Activated T-cell treated with anti-CD3 and anti-CD28 coated beads, Interleukin-2, amount 50 U/mL, for 48 hours (primary cell): ENCODE data around the gene TP63.
A peak's percentile ranks its signal among the peaks of the same experiment; 100 is the strongest.

Source experiments
- DNase-seq, 2 experiments: peaks; one replicate each; pipeline ENCODE4 v3.0.0-alpha.2; 2020

The TP63 gene

DNA sequence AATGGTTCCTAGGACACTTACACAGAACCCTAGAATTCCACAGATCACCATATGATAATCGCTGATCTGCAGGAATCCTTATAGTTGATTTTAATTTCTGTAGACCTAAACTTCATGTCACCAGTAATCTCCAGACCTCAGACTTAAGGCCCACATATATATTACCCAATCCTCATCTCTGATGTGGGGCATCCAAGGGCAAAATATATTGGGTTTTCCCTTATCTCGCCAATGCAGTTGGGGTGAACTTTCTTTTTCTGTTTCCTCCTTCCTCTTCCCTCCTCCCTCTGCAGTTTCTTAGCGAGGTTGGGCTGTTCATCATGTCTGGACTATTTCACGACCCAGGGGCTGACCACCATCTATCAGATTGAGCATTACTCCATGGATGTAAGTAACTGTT lies 259.3 kb downstream of the TP63 start:
- no peak for DNase-seq

- no peak for DNase-seq
These were observed 265.3 kb downstream of the TP63 start for GRCh38 chr3:189896533-189896932.

DNA sequence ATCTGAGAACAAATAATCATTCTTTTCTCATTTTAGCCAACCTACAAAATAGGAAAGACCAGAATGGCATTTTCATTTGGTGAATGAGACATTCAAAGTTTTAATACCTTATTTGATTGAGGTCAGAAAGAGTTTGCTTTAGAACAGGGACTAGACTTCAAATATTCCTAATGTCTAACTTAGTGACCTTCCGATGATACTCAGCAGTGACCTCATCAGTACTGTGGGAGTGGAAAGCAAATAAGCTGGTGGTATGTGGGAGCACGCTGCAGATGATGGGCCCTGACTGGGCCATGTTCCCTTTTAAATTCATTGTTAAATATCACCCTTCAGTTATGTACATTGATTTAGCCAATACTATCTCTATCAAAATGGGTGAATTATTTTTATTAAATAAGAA lies 266.2 kb downstream of the TP63 start:
- DNase-seq = no peak

- no peak for DNase-seq
These were observed 267.5 kb downstream of the TP63 start for GRCh38 chr3:189898559-189899153.

GRCh38 chr3:189899186-189899585 lies 268.0 kb downstream of the TP63 start:
- no peak for DNase-seq

- DNase-seq = no peak
These were observed 269.4 kb downstream of the TP63 start for GRCh38 chr3:189900578-189900977.

DNA sequence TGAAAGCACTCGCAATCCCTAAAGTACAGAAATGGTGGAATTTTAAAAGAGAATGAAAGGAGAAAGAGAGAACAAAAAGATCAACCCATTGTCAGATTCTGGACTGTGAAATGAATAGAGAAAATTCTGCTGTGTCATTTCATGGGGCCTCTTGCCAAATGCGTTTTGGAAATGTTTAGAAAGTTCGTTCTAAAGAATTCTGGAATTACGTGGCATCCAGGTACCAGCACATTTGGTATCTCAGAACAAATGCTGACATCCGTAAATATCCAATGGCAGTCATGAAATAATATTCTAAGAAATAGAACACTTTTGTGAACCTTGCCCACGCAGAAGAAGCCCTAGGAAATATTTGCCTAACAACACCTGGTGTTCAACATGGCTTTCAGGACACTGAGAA lies 270.3 kb downstream of the TP63 start:
- DNase-seq = no peak

DNA sequence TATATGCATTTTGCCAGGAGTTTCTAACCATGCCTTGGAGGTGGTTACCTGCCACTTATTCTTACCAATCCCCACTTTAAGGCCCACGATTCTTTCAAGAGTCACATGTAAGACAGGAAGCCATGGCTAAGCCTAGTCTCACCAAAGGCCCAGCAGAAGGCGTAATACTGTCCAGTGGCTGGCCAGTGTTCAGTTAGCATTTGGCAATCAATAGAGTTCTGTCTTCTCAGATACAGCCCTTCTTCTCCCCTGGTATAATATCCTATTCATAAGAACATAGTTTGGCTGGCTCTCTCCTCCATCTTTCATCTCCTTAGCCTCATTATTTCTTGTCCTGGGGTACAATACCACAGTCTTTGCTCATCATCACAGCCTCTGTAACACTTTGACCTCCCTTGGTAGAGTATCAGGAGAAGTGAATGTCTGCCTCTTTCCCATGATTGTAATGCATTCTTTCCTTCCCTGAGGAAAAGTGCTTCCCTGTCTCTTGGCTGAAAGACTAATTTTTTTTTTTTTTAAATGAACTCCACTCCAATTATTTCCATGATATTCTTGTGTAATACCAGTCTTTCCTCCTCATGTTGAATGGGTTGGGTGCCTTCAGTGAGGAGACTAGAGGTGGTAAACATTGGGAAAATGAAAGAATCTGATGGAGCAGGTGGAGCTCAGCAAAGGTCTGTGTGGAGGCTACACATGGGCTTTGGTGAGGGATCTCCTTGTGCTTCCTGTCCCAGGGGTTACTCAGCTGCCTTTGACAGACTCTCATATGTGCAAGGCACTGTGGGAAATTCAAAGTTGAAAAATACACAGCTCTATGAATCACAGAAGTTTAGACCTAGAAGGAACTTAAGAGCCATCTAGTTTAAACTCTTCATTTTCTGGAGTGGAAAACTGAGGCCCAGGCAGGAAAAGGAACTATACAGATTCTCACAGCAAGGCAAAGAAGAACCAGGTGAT lies 271.3 kb downstream of the TP63 start:
- no peak for DNase-seq

DNA sequence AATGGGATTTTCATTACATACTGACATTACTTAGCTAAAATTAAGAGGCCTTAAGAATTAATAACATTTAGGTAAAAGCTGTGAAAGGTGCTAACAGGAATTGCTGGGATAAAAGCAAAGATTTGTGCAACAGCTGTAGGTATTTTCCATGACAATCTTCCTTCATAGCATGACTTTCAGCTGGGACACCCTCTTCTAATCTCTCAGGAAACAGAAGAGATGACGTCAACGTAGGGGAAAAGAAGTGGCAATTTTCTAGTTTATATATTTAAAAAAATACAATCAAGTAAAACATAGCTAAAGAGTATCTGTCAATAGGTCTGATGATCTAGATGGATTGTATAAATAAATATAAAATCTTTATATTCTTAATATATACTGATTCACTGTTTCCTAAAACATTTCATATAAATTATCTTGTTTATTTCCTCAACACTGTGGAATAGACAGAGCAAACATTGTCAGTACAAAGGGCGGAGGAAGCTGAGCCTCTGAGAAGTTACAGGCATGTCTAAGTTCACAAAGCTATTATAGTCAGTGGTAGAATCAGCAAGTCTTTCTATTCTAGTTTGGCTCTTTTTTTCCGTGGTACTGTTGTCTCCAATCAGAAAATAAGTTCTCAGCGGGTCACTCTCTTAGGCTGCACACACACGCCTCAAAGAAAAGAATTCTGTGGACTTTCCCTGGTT lies 272.5 kb downstream of the TP63 start:
- no peak for DNase-seq

GRCh38 chr3:189907803-189908202 lies 276.6 kb downstream of the TP63 start:
- no peak for DNase-seq

GRCh38 chr3:189908646-189909045 lies 277.5 kb downstream of the TP63 start:
- no peak for DNase-seq

GRCh38 chr3:189909139-189909538 lies 277.9 kb downstream of the TP63 start:
- no peak for DNase-seq

DNA sequence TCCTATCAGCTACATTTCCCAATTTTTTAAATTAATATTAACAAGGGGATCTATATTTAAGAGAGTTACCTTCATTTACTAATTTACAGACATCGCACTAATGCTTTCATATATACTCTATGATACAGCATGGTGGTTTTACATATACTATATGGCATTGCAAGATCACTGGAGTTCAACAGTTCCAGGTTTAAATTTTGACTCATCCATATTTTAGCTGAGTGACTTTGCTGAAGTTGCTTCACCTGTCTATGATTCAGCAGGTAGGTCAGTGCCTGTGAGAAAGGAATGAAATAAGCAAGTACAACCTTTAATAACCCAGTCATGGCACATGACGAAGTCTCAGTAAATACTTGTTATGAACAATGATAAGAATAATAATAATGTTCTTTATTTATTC lies 278.4 kb downstream of the TP63 start:
- DNase-seq = no peak

GRCh38 chr3:189911001-189911400 lies 279.8 kb downstream of the TP63 start:
- DNase-seq = no peak

- DNase-seq = no peak
These were observed 283.6 kb downstream of the TP63 start for GRCh38 chr3:189914799-189915198.

GRCh38 chr3:189921770-189922169 lies 290.6 kb downstream of the TP63 start:
- no peak for DNase-seq

DNA sequence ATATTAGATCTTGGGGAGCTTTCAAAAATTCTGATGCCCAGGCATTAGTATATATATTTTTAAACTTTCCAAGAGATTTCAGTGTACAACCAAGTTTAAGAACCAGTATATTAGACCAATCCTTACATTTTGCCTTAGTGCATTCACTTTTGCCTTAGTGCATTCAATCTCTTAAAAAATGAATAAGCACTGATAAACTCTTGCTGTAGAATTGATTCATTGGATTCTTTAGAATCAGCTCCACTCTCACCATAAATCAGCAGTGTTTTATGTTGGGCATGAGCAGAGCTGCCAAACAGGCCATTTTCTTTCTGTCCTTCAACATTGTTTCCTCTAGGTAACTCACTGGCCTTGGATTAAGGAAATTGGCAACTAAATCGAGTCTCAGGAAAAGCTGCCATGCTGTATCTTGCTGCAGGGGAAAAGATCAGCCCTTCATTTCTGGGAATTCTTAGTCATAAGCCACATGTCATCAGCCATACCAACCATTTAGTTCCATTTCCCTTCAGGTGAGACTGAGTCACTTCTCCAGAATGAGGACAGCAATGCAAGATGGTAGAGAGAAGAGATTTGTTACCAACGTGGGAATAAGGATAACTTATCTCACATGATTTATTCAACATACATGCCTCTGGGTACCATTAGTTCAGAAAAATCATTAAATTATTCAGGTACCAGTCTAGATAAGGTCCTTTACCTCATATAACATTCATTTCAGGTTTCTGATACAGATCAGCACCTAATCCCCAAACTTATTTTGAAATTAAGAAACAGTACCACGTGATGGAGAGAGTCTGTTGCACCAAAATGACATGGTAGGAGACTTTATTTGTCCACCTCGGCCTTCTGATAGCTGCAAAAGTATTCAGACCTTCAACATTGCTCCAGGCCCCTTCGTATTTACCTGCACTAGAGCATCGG lies 297.0 kb downstream of the TP63 start:
- peak; percentile 42 to 47 for DNase-seq

DNA sequence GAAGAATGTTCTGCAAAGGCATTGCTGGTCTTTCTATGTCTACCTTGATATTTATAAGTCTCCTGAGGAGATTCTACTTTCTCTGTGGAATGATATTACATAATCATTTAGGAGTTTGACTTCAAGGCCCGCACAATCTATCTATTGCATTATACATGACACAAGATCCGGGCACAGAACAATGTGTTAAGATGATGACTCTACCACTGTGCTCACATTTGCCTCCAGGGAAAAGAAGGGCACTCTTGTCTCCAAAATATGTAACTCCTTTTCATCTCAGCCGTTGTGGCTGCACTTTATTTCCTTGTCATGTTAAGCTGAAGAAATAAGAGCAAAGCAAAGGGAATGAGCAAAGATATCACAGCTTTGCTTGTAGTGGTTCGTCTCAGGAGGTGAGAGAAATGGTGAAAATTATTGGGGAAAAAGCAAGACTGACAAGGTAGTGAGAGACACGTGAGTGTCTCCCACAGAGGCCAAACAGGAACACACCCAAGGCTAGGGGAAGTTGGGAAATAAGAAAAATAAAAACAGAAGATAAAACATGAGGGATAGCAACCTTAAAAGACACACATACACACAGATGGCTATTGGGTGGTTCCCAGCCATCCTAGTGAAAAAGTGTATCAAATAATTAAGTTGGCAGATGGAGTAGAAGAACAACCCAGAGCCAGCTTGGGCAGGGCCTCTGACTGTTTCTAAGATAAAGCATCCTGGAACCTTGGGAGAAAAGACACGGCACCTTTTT lies 305.2 kb downstream of the TP63 start:
- DNase-seq = no peak

GRCh38 chr3:189937302-189938127 lies 306.3 kb downstream of the TP63 start:
- no peak for DNase-seq

GRCh38 chr3:189941125-189941524 lies 309.9 kb downstream of the TP63 start:
- DNase-seq = no peak

- DNase-seq = peak in 1 of 2 experiments; percentile 41
These were observed 310.5 kb downstream of the TP63 start for GRCh38 chr3:189941679-189942078.
